Nephron (organoid): ENCODE measurements around the gene SPATA2L.
"Not testable (repeated sequence)": the region's sequence is repeated elsewhere in the genome, so short reads cannot be mapped to it uniquely, and the experiment has no call there.

Experiments used
- H3K27ac Mint-ChIP-seq, 3 experiments: 2 replicates each; pipeline ENCODE4 v1.8.0; 2020; ENCODE audit warnings: mixed read lengths in 3 of 3, mild to moderate bottlenecking in 2 of 3, moderate library complexity in 1 of 3
- H3K27me3 Mint-ChIP-seq: 2 replicates; pipeline ENCODE4 v1.8.0; 2021; ENCODE audit warnings: low read depth, mild to moderate bottlenecking, moderate library complexity, mixed read lengths
- H3K36me3 Mint-ChIP-seq: 2 replicates; pipeline ENCODE4 v1.8.0; 2020; ENCODE audit warnings: low read depth, mixed read lengths
- H3K4me1 Mint-ChIP-seq: 2 replicates; pipeline ENCODE4 v1.8.0; 2020; ENCODE audit warnings: mixed read lengths
- H3K4me3 Mint-ChIP-seq, 3 experiments: 2 replicates each; pipeline ENCODE4 v1.8.0; 2020; ENCODE audit warnings: mild to moderate bottlenecking in 3 of 3, mixed read lengths in 3 of 3, moderate library complexity in 2 of 3
- H3K9me3 Mint-ChIP-seq: 2 replicates; pipeline ENCODE4 v1.8.0; 2020; ENCODE audit warnings: mixed read lengths
- TF ChIP-seq, protein P1 (sequence below), 3 experiments: fragments of 200-600 bp; sonication (generic); IDR thresholded peaks; one replicate each; pipeline ENCODE4 v1.5.0; 2021; ENCODE audit warnings: antibody characterized with exemption in 3 of 3; ENCODE audit not compliant: unreplicated experiment in 3 of 3

Gene SPATA2L

DNA sequence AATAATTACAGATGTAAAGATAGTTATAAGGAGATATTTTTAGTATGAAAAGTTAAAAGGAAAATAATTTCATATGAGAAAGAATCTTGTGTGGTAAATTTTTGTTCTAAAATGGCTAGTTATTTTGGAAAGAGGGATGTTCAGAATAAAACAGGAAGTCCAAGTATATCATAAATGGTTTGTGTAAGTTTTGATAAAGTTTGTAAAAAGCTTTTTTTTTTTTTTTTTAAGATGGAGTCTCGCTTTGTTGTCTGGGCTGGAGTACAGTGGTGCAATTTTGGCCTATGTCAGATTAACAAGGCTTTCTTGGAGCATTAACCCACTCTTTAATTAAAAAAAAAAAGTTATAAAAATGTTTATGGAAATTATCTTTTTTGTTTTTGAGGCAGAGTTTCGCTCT is 23.2 kb downstream of the SPATA2L start:
- Mint-ChIP-seq H3K27ac (no peak overlapping the region), H3K4me3 (no peak overlapping the region), H3K4me1 (no peaks in the 10 kb centered on the region), H3K36me3 (peaks cover 57% of the 10 kb centered on the region), H3K27me3 (no peaks in the 10 kb centered on the region), H3K9me3 (peaks cover 20% of the 10 kb centered on the region)
- TF ChIP-seq, protein P1, sequence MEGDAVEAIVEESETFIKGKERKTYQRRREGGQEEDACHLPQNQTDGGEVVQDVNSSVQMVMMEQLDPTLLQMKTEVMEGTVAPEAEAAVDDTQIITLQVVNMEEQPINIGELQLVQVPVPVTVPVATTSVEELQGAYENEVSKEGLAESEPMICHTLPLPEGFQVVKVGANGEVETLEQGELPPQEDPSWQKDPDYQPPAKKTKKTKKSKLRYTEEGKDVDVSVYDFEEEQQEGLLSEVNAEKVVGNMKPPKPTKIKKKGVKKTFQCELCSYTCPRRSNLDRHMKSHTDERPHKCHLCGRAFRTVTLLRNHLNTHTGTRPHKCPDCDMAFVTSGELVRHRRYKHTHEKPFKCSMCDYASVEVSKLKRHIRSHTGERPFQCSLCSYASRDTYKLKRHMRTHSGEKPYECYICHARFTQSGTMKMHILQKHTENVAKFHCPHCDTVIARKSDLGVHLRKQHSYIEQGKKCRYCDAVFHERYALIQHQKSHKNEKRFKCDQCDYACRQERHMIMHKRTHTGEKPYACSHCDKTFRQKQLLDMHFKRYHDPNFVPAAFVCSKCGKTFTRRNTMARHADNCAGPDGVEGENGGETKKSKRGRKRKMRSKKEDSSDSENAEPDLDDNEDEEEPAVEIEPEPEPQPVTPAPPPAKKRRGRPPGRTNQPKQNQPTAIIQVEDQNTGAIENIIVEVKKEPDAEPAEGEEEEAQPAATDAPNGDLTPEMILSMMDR (IDR thresholded peaks at IDR 0.05; ENCODE audit: unreplicated experiment in 3 of 3), result no peak

- Mint-ChIP-seq H3K27me3 (no peaks in the 10 kb centered on the region), H3K36me3 (peaks cover 23% of the 10 kb centered on the region), H3K4me3 (no peak overlapping the region), H3K4me1 (no peaks in the 10 kb centered on the region), H3K9me3 (peaks cover 2% of the 10 kb centered on the region), H3K27ac (no peak overlapping the region)
- TF ChIP-seq, protein P1 (IDR thresholded peaks at IDR 0.05; ENCODE audit: unreplicated experiment in 3 of 3), result no peak
Observed at GRCh38 chr16:89672177-89672941, 29.1 kb downstream of the SPATA2L start.

DNA sequence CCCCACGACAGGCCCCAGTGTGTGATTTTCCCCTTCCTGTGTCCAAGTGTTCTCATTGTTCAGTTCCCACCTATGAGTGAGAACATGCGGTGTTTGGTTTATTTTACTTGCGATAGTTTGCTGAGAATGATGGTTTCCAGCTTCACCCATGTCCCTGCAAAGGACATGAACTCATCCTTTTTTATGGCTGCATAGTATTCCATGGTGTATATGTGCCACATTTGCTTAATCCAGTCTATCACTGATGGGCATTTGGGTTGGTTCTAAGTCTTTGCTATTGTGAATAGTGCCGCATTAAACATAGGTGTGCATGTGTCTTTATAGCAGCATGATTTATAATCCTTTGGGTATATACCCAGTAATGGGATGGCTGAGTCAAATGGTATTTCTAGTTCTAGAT is 29.9 kb downstream of the SPATA2L start:
- not testable (repeated sequence) for H3K27me3 Mint-ChIP-seq, H3K27ac Mint-ChIP-seq, H3K4me1 Mint-ChIP-seq, H3K9me3 Mint-ChIP-seq, H3K4me3 Mint-ChIP-seq
- peaks cover 25% of the 10 kb centered on the region for H3K36me3 Mint-ChIP-seq

DNA sequence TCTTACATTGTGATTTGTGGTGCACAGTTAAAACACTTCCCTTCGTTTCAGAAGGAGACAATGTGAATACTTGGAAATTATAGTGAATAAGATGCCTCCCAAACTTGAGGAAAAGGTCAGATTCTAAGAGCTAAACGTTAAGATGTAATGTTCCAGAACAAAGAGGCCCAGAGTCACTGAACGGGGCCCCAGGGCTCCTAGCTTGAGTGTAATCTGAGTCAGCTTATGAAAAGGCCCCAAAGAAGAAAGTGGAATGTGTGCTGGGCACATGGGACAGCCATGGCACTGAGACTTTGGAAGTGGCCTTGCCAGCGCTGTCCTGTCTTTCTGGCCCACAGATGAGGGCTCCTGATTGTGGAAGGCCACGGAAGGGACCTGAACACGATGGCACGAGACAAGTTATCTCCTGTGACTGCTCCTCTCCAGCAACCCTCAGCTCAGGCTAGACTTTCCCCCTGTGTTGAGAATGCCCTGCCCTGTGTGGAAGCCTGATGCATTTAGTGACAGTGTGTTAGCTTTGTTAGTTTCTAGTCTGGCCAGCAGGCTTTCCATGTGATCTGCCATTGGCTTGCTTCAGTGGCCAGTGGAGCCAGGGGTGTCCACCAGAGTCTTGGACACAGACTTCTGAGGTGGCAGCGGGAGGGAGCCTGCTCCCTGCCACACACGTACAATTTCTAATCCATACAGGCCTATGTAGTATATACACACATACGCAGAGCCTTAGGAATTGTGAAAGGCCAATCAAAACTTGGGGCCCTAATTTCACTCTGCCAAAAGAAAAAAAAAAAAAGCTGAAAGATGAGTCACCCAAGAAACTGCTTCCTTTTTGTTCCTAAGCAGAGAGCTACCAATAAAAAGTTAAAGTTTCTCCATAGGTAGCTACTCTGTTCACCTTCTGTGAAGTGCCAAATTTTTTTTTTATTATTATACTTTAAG is 30.7 kb downstream of the SPATA2L start:
- Mint-ChIP-seq H3K27me3 (peaks cover 3% of the 10 kb centered on the region), H3K27ac (no peak overlapping the region), H3K4me3 (no peak overlapping the region), H3K36me3 (peaks cover 27% of the 10 kb centered on the region), H3K4me1 (no peaks in the 10 kb centered on the region), H3K9me3 (peaks cover 8% of the 10 kb centered on the region)
- TF ChIP-seq, protein P1 (IDR thresholded peaks at IDR 0.05; ENCODE audit: unreplicated experiment in 3 of 3), result no peak

- H3K4me3 Mint-ChIP-seq, result no peak overlapping the region
- H3K27ac Mint-ChIP-seq, result no peak overlapping the region
- H3K36me3 Mint-ChIP-seq, result peaks cover 32% of the 10 kb centered on the region
- H3K9me3 Mint-ChIP-seq, result peaks cover 9% of the 10 kb centered on the region
- H3K4me1 Mint-ChIP-seq, result no peaks in the 10 kb centered on the region
- peaks cover 3% of the 10 kb centered on the region for H3K27me3 Mint-ChIP-seq
- TF ChIP-seq, protein P1 (IDR thresholded peaks at IDR 0.05; ENCODE audit: unreplicated experiment in 3 of 3), result no peak
Observed at GRCh38 chr16:89669755-89670154, 31.8 kb downstream of the SPATA2L start.

- Mint-ChIP-seq H3K27ac (no peak overlapping the region), H3K4me3 (no peak overlapping the region), H3K9me3 (peaks cover 9% of the 10 kb centered on the region), H3K36me3 (peaks cover 39% of the 10 kb centered on the region), H3K4me1 (no peaks in the 10 kb centered on the region), H3K27me3 (peaks cover 3% of the 10 kb centered on the region)
- TF ChIP-seq, protein P1 (IDR thresholded peaks at IDR 0.05; ENCODE audit: unreplicated experiment in 3 of 3), result no peak
Observed at GRCh38 chr16:89668790-89669158, 32.7 kb downstream of the SPATA2L start.
